Fibroblast of lung (primary cell): ENCODE results near the gene RANBP9. TPM values are rescaled to one million over a fixed set of nuclear protein-coding genes. Genes with fewer than 3 reads are reported as not detected.
A peak's percentile ranks its signal among the peaks of the same experiment; 100 is the strongest.

Experiments used
- DNase-seq, 2 donors: peaks; one replicate each; pipeline versions ENCODE4 v3.0.0 to v3.0.0-alpha.2; 2010; ENCODE audit warnings: low read depth in 2 of 2
- H2AFZ ChIP-seq: 2 replicates; pipeline ENCODE4 v1.5.1; 2012; ENCODE audit warnings: low read length, control low read depth, inconsistent platforms
- H3K27ac ChIP-seq: 2 replicates; pipeline ENCODE4 v1.5.1; 2011; ENCODE audit warnings: low read length, control low read depth; ENCODE audit not compliant: insufficient read depth
- H3K27me3 ChIP-seq: 2 replicates; pipeline ENCODE4 v1.5.1; 2011; ENCODE audit warnings: mild to moderate bottlenecking, low read length; ENCODE audit not compliant: control insufficient read depth, insufficient read depth
- H3K36me3 ChIP-seq: 2 replicates; pipeline ENCODE4 v1.5.1; 2011; ENCODE audit warnings: low read length; ENCODE audit not compliant: control insufficient read depth, insufficient read depth
- H3K4me1 ChIP-seq: 2 replicates; pipeline ENCODE4 v1.5.1; 2011; ENCODE audit warnings: low read length; ENCODE audit not compliant: control insufficient read depth, insufficient read depth; ENCODE audit errors: extremely low read depth
- H3K4me2 ChIP-seq: 2 replicates; pipeline ENCODE4 v1.5.1; 2011; ENCODE audit warnings: low read length, control low read depth; ENCODE audit not compliant: insufficient read depth; ENCODE audit errors: extremely low read depth
- H3K4me3 ChIP-seq, 4 experiments: fragments of 200-600 bp in 1 of 4; sonication (generic) in 1 of 4; replicated peaks in 1 of 4; 2 replicates each; pipeline ENCODE4 v1.5.1; 2011 to 2016; ENCODE audit warnings: low read length in 4 of 4, low read depth in 3 of 4, mild to moderate bottlenecking in 3 of 4, control low read depth in 2 of 4, inconsistent platforms in 1 of 4, mixed read lengths in 1 of 4; ENCODE audit not compliant: insufficient read depth in 1 of 4; ENCODE audit errors: control extremely low read depth in 1 of 4
- H3K79me2 ChIP-seq: 2 replicates; pipeline ENCODE4 v1.5.1; 2012; ENCODE audit warnings: mild to moderate bottlenecking, low read length, inconsistent platforms; ENCODE audit not compliant: control insufficient read depth, insufficient read depth
- H3K9ac ChIP-seq: 2 replicates; pipeline ENCODE4 v1.5.1; 2011; ENCODE audit warnings: mild to moderate bottlenecking, low read length, control low read depth; ENCODE audit not compliant: insufficient read depth
- H3K9me3 ChIP-seq: 2 replicates; pipeline ENCODE4 v1.5.1; 2012; ENCODE audit warnings: low read depth, low read length; ENCODE audit not compliant: control insufficient read depth, insufficient read depth
- H4K20me1 ChIP-seq: 2 replicates; pipeline ENCODE4 v1.5.1; 2011; ENCODE audit warnings: low read length; ENCODE audit not compliant: control insufficient read depth, insufficient read depth; ENCODE audit errors: extremely low read depth
- EZH2 ChIP-seq: IDR thresholded peaks from 2 replicates; pipeline ENCODE4 v1.5.1; 2012; ENCODE audit warnings: low read length, control low read depth, mild to moderate bottlenecking; ENCODE audit errors: missing control alignments
- polyA plus RNA-seq, 2 donors: library from polyadenylated mRNA; depleted of rRNA in 1 of 2; stranded (reverse) in 1 of 2; unstranded in 1 of 2; fragments of >200 nt; gene quantifications; 2 replicates each; pipeline ENCODE4 v1.2.1, GENCODE V29; 2011 to 2012; ENCODE audit warnings: missing spikeins in 1 of 2
- total RNA-seq: library from RNA; depleted of rRNA; stranded (reverse); fragments of >200 nt; gene quantifications from 2 replicates; pipeline ENCODE4 v1.2.1, GENCODE V29; 2014
- TF ChIP-seq, protein P1 (sequence below), 2 donors: IDR thresholded peaks in 1 of 2; conservative IDR thresholded peaks in 1 of 2; 1 replicate in 1 of 2; 2 replicates in 1 of 2; pipeline ENCODE4 v1.5.1; 2011 to 2012; ENCODE audit warnings: low read length in 2 of 2, control low read depth in 1 of 2, inconsistent platforms in 1 of 2, low read depth in 1 of 2, mild to moderate bottlenecking in 1 of 2

The RANBP9 gene
- total and polyA plus RNA-seq, 2 donors (not counting 1 experiment from before 2014, with no cell fraction given), result 46.7 to 48.7 TPM

DNA sequence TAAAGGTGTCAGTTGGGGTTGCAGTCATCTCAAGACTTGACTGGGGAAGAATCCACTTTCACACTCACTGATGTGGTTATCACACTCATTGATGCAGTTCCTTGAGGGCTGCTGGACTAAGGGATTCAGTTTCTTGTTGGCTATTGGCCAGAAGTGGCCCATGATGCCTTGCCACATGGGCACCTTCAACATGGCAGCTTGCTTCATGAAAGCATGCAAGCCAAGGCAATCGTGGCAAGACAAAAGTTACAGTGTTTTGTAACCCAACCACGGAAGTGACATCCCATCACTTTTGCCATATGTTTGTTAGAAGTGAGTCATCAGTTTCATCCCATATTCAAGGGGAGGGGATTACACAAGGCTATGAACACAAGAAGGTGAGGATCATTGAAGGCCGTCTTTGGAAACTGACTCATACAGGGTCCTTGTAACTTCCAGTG lies 3.8 kb upstream of the RANBP9 start:
- Histone ChIP-seq H3K27ac (no peak overlapping the region), H3K9ac (no peak overlapping the region), H3K4me3 (no peak overlapping the region), H3K4me1 (no peaks in the 10 kb centered on the region), H3K9me3 (no peaks in the 10 kb centered on the region), H3K79me2 (peaks cover 5% of the 10 kb centered on the region), H3K36me3 (no peaks in the 10 kb centered on the region), H3K27me3 (no peaks in the 10 kb centered on the region), H4K20me1 (no peaks in the 10 kb centered on the region), H2AFZ (no peak overlapping the region), H3K4me2 (no peak overlapping the region)
- TF ChIP-seq, protein P1, sequence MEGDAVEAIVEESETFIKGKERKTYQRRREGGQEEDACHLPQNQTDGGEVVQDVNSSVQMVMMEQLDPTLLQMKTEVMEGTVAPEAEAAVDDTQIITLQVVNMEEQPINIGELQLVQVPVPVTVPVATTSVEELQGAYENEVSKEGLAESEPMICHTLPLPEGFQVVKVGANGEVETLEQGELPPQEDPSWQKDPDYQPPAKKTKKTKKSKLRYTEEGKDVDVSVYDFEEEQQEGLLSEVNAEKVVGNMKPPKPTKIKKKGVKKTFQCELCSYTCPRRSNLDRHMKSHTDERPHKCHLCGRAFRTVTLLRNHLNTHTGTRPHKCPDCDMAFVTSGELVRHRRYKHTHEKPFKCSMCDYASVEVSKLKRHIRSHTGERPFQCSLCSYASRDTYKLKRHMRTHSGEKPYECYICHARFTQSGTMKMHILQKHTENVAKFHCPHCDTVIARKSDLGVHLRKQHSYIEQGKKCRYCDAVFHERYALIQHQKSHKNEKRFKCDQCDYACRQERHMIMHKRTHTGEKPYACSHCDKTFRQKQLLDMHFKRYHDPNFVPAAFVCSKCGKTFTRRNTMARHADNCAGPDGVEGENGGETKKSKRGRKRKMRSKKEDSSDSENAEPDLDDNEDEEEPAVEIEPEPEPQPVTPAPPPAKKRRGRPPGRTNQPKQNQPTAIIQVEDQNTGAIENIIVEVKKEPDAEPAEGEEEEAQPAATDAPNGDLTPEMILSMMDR (conservative IDR thresholded peaks at IDR 0.05 in 1 of 2, IDR thresholded peaks at IDR 0.05 in 1 of 2; ENCODE audit: low read depth in 1 of 2, low read length in 2 of 2), result no peak
- TF ChIP-seq EZH2, result no peak
- DNase-seq, result peak in 1 of 2 donors; percentile 43

DNA sequence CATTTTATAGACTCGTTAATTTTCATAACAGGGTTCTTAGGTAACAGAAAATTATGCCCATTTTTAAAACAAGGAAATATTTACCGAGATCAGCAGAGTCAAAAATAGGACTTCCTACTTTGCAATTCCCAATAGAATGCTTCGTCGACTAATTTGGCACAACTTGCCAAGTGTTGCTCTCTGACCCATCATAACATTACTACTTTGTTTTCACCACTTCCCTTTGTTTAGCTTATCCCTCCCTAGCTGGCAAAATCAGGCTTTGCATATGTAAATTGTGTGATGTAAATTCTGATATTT lies 914 bp upstream of the RANBP9 start:
- Histone ChIP-seq H3K4me2 (peak overlapping the region; percentile 86), H3K36me3 (no peaks in the 10 kb centered on the region), H3K79me2 (peaks cover 34% of the 10 kb centered on the region), H3K9ac (peak overlapping the region; percentile 81), H3K4me3 (peak overlapping the region; percentile 61 to 79 (median 72)), H3K9me3 (no peaks in the 10 kb centered on the region), H3K27ac (peak overlapping the region; percentile 86), H2AFZ (peak overlapping the region; percentile 96), H3K27me3 (no peaks in the 10 kb centered on the region), H4K20me1 (no peaks in the 10 kb centered on the region), H3K4me1 (peaks cover 2% of the 10 kb centered on the region)
- no peak for TF ChIP-seq EZH2
- TF ChIP-seq, protein P1 (conservative IDR thresholded peaks at IDR 0.05 in 1 of 2, IDR thresholded peaks at IDR 0.05 in 1 of 2; ENCODE audit: low read depth in 1 of 2, low read length in 2 of 2), result no peak
- DNase-seq, result peak; percentile 20 to 52

GRCh38 chr6:13711324-13711732 lies 307 bp downstream of the RANBP9 start:
- peak in 1 of 2 donors; percentile 65 for DNase-seq
- no peaks in the 10 kb centered on the region for H3K27me3 ChIP-seq
- no peaks in the 10 kb centered on the region for H3K36me3 ChIP-seq
- H3K27ac ChIP-seq, result peak overlapping the region; percentile 51
- TF ChIP-seq, protein P1 (conservative IDR thresholded peaks at IDR 0.05 in 1 of 2, IDR thresholded peaks at IDR 0.05 in 1 of 2; ENCODE audit: low read depth in 1 of 2, low read length in 2 of 2), result peak in 1 of 2 donors; percentile 2
- no peak for TF ChIP-seq EZH2
- H3K4me1 ChIP-seq, result peaks cover 2% of the 10 kb centered on the region
- H2AFZ ChIP-seq, result no peak overlapping the region
- H3K4me2 ChIP-seq, result no peak overlapping the region
- H4K20me1 ChIP-seq, result no peaks in the 10 kb centered on the region
- no peaks in the 10 kb centered on the region for H3K9me3 ChIP-seq
- peak overlapping the region; percentile 82 for H3K9ac ChIP-seq
- H3K4me3 ChIP-seq, result peak overlapping the region in 2 of 4 experiments; percentile 47 to 87
- peaks cover 46% of the 10 kb centered on the region for H3K79me2 ChIP-seq
